A673 (cell line): Measurements from ENCODE around the gene DPYD. TPM values are rescaled to one million over a fixed set of nuclear protein-coding genes. Genes with fewer than 3 reads are reported as not detected.

ENCODE experiments used
- BruUV-seq: library from RNA; stranded (reverse); fragments of 400-500 nt; replicated peaks from 2 replicates; lab custom pipeline; 2021; lab: Mats Ljungman, UMichigan
- CTCF ChIA-PET: fragments of 300-600 bp; sonication (Branson Sonifier 250); formaldehyde crosslinking; loops from one replicate; lab custom pipeline; 2022; ENCODE audit warnings: antibody characterized with exemption; lab: Charles Lee
- POLR2A ChIA-PET: fragments of 300-600 bp; sonication (Branson Sonifier 250); formaldehyde crosslinking; loops from one replicate; lab custom pipeline; 2022; ENCODE audit warnings: antibody characterized with exemption; ENCODE audit not compliant: low non-redundant PET; lab: Charles Lee
- DNase-seq: peaks from one replicate; pipeline ENCODE4 v3.0.0-alpha.2; 2015; ENCODE audit warnings: low spot score
- H3K27ac ChIP-seq: fragments of 200-600 bp; sonication (generic); 2 replicates; pipeline ENCODE4 v1.5.1; 2016; ENCODE audit warnings: mixed run types, low read depth, mild to moderate bottlenecking, mixed read lengths, antibody characterized with exemption, low read length; ENCODE audit not compliant: poor library complexity, severe bottlenecking
- H3K27me3 ChIP-seq: fragments of 200-600 bp; sonication (generic); replicated peaks from 2 replicates; pipeline ENCODE4 v1.6.1; 2017; ENCODE audit warnings: mixed run types, low read depth, mild to moderate bottlenecking, mixed read lengths, antibody characterized with exemption, low read length; ENCODE audit not compliant: insufficient read depth, poor library complexity
- H3K36me3 ChIP-seq: fragments of 200-600 bp; sonication (generic); 2 replicates; pipeline ENCODE4 v1.6.1; 2016; ENCODE audit warnings: mixed run types, mild to moderate bottlenecking, mixed read lengths, antibody characterized with exemption, low read length; ENCODE audit not compliant: insufficient read depth, poor library complexity, severe bottlenecking
- H3K4me1 ChIP-seq: fragments of 200-600 bp; sonication (generic); 2 replicates; pipeline ENCODE4 v1.6.1; 2017; ENCODE audit warnings: mixed run types, mild to moderate bottlenecking, mixed read lengths, antibody characterized with exemption, low read length; ENCODE audit not compliant: insufficient read depth, poor library complexity, severe bottlenecking
- H3K4me3 ChIP-seq: fragments of 200-600 bp; sonication (generic); 2 replicates; pipeline ENCODE4 v1.5.1; 2016; ENCODE audit warnings: low read depth, mixed run types, mild to moderate bottlenecking, mixed read lengths, low read length; ENCODE audit not compliant: poor library complexity, severe bottlenecking
- H3K9me3 ChIP-seq: fragments of 200-600 bp; sonication (generic); 2 replicates; pipeline ENCODE4 v1.6.1; 2016; ENCODE audit warnings: mixed run types, low read depth, mild to moderate bottlenecking, mixed read lengths, antibody characterized with exemption, low read length; ENCODE audit not compliant: poor library complexity, severe bottlenecking
- CTCF ChIP-seq: fragments of 300-800, 200-600 bp; sonication (generic); conservative IDR thresholded peaks from 2 replicates; pipeline ENCODE4 v1.5.1; 2017; ENCODE audit warnings: low read depth, mild to moderate bottlenecking, antibody characterized with exemption, low read length, moderate library complexity, mixed read lengths
- EZH2 ChIP-seq: fragments of 200-600 bp; sonication (generic); IDR thresholded peaks from 2 replicates; pipeline ENCODE4 v1.6.1; 2017; ENCODE audit warnings: borderline replicate concordance, low read depth, mild to moderate bottlenecking, mixed read lengths, antibody characterized with exemption, low read length; ENCODE audit not compliant: poor library complexity, severe bottlenecking
- intact Hi-C: fragments of 100-400 bp; cut with micrococcal nuclease; formaldehyde crosslinking; loops from one replicate; pipeline ENCODE4 v1.10.0; 2022; ENCODE audit not compliant: unreplicated experiment
- total RNA-seq: library from RNA; stranded (reverse); gene quantifications from 2 replicates; pipeline ENCODE4 v1.2.3, GENCODE V29; 2021

DPYD gene
- total RNA-seq, 1 experiment from 2014 or later, result 13.4 TPM

- TF ChIP-seq CTCF, result no peak
- TF ChIP-seq EZH2, result no peak
- H3K9me3 ChIP-seq, result no peaks in the 10 kb centered on the region
- BruUV-seq, result no TSS peak
- H3K4me1 ChIP-seq, result peaks cover 5% of the 10 kb centered on the region
- ChIA-PET CTCF (no interaction called here), POLR2A (no interaction called here)
- no peaks in the 10 kb centered on the region for H3K36me3 ChIP-seq
- no peak overlapping the region for H3K27ac ChIP-seq
- no peak for DNase-seq
- H3K27me3 ChIP-seq, result no peaks in the 10 kb centered on the region
- intact Hi-C loops, result no loop called here
- H3K4me3 ChIP-seq, result no peak overlapping the region
Measured at GRCh38 chr1:97451046-97451826, 469.6 kb downstream of the DPYD start.

DNA sequence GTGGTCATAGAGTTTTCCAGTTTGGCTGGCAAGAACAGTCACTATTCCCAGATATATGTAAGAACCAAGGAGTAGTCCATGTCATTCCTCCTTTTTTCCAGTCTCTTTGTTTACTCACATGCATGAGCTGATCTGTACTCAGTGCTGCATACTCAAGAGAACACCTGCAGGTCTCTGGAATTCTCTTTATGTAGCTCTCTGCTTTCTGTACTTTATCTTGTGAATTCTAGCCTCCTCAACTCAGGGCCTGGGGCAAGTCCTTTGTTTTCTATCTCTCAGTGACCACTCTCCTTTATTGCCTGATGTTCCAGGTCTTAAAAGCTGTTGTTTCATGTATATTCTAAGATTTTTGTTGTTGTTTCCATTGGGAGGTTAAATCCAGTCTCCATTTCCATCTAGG, 478.9 kb downstream of the DPYD start:
- TF ChIP-seq EZH2 (no peak), CTCF (no peak)
- POLR2A ChIA-PET, result no interaction called here
- Histone ChIP-seq H3K27me3 (no peaks in the 10 kb centered on the region), H3K27ac (no peak overlapping the region), H3K36me3 (no peaks in the 10 kb centered on the region), H3K4me3 (no peak overlapping the region), H3K4me1 (no peaks in the 10 kb centered on the region), H3K9me3 (no peaks in the 10 kb centered on the region)
- intact Hi-C loops, result no loop called here
- DNase-seq, result no peak
- CTCF ChIA-PET, result no interaction called here
- BruUV-seq, result no TSS peak

GRCh38 chr1:97433824-97434177, 487.0 kb downstream of the DPYD start:
- ChIA-PET CTCF (no interaction called here), POLR2A (no interaction called here)
- peak overlapping the region; percentile 85 for H3K27ac ChIP-seq
- no peaks in the 10 kb centered on the region for H3K9me3 ChIP-seq
- no peak for DNase-seq
- H3K36me3 ChIP-seq, result no peaks in the 10 kb centered on the region
- no peaks in the 10 kb centered on the region for H3K27me3 ChIP-seq
- TF ChIP-seq EZH2 (no peak), CTCF (no peak)
- no TSS peak for BruUV-seq
- H3K4me3 ChIP-seq, result no peak overlapping the region
- intact Hi-C loops, result no loop called here
- peaks cover 46% of the 10 kb centered on the region for H3K4me1 ChIP-seq
